HCT116 (cell line): ENCODE measurements around the gene ZNF783. TPM values are rescaled to one million over a fixed set of nuclear protein-coding genes. Genes with fewer than 3 reads are reported as not detected.

Source experiments
- ATAC-seq: fragments of 200-7000 bp; cut with Tn5 transposase; 2 replicates; pipeline ENCODE4 v1.9.1; 2020; ENCODE audit warnings: mild to moderate bottlenecking, moderate library complexity
- BruUV-seq: library from RNA; stranded (reverse); fragments of 400-500 nt; replicated peaks from 2 replicates; lab custom pipeline; 2021; lab: Mats Ljungman, UMichigan
- CTCF ChIA-PET: fragments of 300-600 bp; sonication (Branson Sonifier 250); formaldehyde crosslinking; loops from one replicate; lab custom pipeline; 2021; ENCODE audit warnings: antibody characterized with exemption; lab: Charles Lee
- POLR2A ChIA-PET: fragments of 300-600, 350-600 bp; sonication (Branson Sonifier 250); formaldehyde crosslinking; loops from one replicate; lab custom pipeline; 2021; ENCODE audit warnings: antibody characterized with exemption; lab: Charles Lee
- RAD21 ChIA-PET, 2 experiments: fragments of 300-600 bp; sonication (Branson Sonifier 250); formaldehyde crosslinking; loops; one replicate each; lab custom pipeline; 2023; ENCODE audit warnings: low total read pairs in 2 of 2; ENCODE audit not compliant: uncharacterized antibody in 2 of 2, unreplicated experiment in 2 of 2, low non-redundant PET in 1 of 2; lab: Charles Lee
- DNase-seq: peaks from one replicate; pipeline ENCODE4 v3.0.0-alpha.2; 2010; ENCODE audit warnings: low read depth, low spot score
- H2AFZ ChIP-seq: fragments of 200-600 bp; shearing (Covaris generic), sonication (generic); 2 replicates; pipeline ENCODE4 v1.6.1; 2017; ENCODE audit warnings: low read depth, mixed run types, mixed read lengths, antibody characterized with exemption, low read length; ENCODE audit not compliant: poor library complexity, severe bottlenecking
- H3K27ac ChIP-seq: 2 replicates; pipeline ENCODE4 v1.5.1; 2012; ENCODE audit warnings: low read depth, low read length
- H3K27me3 ChIP-seq: fragments of 200-600 bp; sonication (generic); 2 replicates; pipeline ENCODE4 v1.6.1; 2016; ENCODE audit warnings: mixed run types, low read length, mixed read lengths; ENCODE audit not compliant: insufficient read depth
- H3K36me3 ChIP-seq, 2 experiments: fragments of 200-500 bp in 1 of 2; fragments of 200-600 bp in 1 of 2; sonication (Bioruptor generic) in 1 of 2; sonication (generic) in 1 of 2; 2 replicates each; pipeline versions ENCODE4 v1.5.1 to v1.6.1; 2014 to 2016; ENCODE audit warnings: low read length in 2 of 2, inconsistent platforms in 1 of 2, mixed read lengths in 1 of 2, mixed run types in 1 of 2; ENCODE audit not compliant: insufficient read depth in 2 of 2, control insufficient read depth in 1 of 2
- H3K4me1 ChIP-seq, 2 experiments: fragments of 200-600 bp in 1 of 2; sonication (generic) in 1 of 2; 2 replicates each; pipeline versions ENCODE4 v1.5.1 to v1.6.1; 2012 to 2017; ENCODE audit warnings: low read length in 2 of 2, inconsistent platforms in 1 of 2, mild to moderate bottlenecking in 1 of 2, mixed read lengths in 1 of 2, mixed run types in 1 of 2, moderate library complexity in 1 of 2; ENCODE audit not compliant: insufficient read depth in 2 of 2, control insufficient read depth in 1 of 2
- H3K4me2 ChIP-seq: fragments of 200-600 bp; sonication (generic); 2 replicates; pipeline ENCODE4 v1.6.1; 2017; ENCODE audit warnings: mixed run types, low read length, mixed read lengths
- H3K4me3 ChIP-seq, 2 experiments: fragments of 200-600 bp in 1 of 2; sonication (generic) in 1 of 2; replicated peaks in 1 of 2; 2 replicates each; pipeline ENCODE4 v1.5.1; 2011 to 2016; ENCODE audit warnings: low read length in 2 of 2, control low read depth in 1 of 2, low read depth in 1 of 2, mild to moderate bottlenecking in 1 of 2, mixed read lengths in 1 of 2, mixed run types in 1 of 2
- H3K79me2 ChIP-seq: fragments of 200-600 bp; sonication (generic); 2 replicates; pipeline ENCODE4 v1.6.1; 2017; ENCODE audit warnings: mild to moderate bottlenecking, mixed run types, low read length, moderate library complexity, mixed read lengths; ENCODE audit not compliant: insufficient read depth
- H3K9ac ChIP-seq: fragments of 200-600 bp; sonication (generic); 2 replicates; pipeline ENCODE4 v1.6.1; 2016; ENCODE audit warnings: low read length, mixed read lengths
- H3K9me2 ChIP-seq: fragments of 200-600 bp; sonication (generic), shearing (Covaris generic); 2 replicates; pipeline ENCODE4 v1.6.1; 2017; ENCODE audit warnings: mixed run types, mild to moderate bottlenecking, moderate library complexity; ENCODE audit not compliant: insufficient read depth
- H3K9me3 ChIP-seq, 2 experiments: fragments of 200-500 bp in 1 of 2; fragments of 200-600 bp in 1 of 2; sonication (Bioruptor generic) in 1 of 2; sonication (generic) in 1 of 2; 2 replicates each; pipeline ENCODE4 v1.6.1; 2014 to 2017; ENCODE audit warnings: low read length in 2 of 2, mixed read lengths in 2 of 2, inconsistent platforms in 1 of 2, low read depth in 1 of 2, mild to moderate bottlenecking in 1 of 2, mixed run types in 1 of 2, moderate library complexity in 1 of 2; ENCODE audit not compliant: control insufficient read depth in 1 of 2, insufficient read depth in 1 of 2
- H4K20me1 ChIP-seq: fragments of 200-600 bp; sonication (generic), shearing (Covaris generic); 2 replicates; pipeline ENCODE4 v1.6.1; 2017; ENCODE audit warnings: mixed run types, mild to moderate bottlenecking, moderate library complexity; ENCODE audit not compliant: insufficient read depth
- ATF3 ChIP-seq: IDR thresholded peaks from 2 replicates; pipeline ENCODE4 v1.6.1; 2012
- CBX3 ChIP-seq: IDR thresholded peaks from 2 replicates; pipeline ENCODE4 v1.6.1; 2012; ENCODE audit warnings: low read depth
- CEBPB ChIP-seq: IDR thresholded peaks from 2 replicates; pipeline ENCODE4 v1.6.1; 2012; ENCODE audit warnings: low read depth
- EGR1 ChIP-seq: IDR thresholded peaks from 2 replicates; pipeline ENCODE4 v1.6.1; 2012; ENCODE audit warnings: low read depth
- EZH2 ChIP-seq: fragments of 200-600 bp; sonication (generic); IDR thresholded peaks from 2 replicates; pipeline ENCODE4 v1.6.1; 2017; ENCODE audit warnings: antibody characterized with exemption, mixed run types
- EZH2phosphoT487 ChIP-seq: fragments of 200-600 bp; IDR thresholded peaks from 2 replicates; pipeline ENCODE4 v1.6.1; 2018; ENCODE audit warnings: antibody characterized with exemption, borderline replicate concordance
- FOSL1 ChIP-seq: IDR thresholded peaks from 2 replicates; pipeline ENCODE4 v1.6.1; 2012; ENCODE audit warnings: low read depth
- JUND ChIP-seq: IDR thresholded peaks from 2 replicates; pipeline ENCODE4 v1.6.1; 2012
- POLR2A ChIP-seq: IDR thresholded peaks from 2 replicates; pipeline ENCODE4 v1.7.0; 2011; ENCODE audit warnings: borderline replicate concordance; ENCODE audit not compliant: insufficient read depth, insufficient read length; ENCODE audit errors: extremely low read depth
- POLR2AphosphoS5 ChIP-seq: IDR thresholded peaks from 2 replicates; pipeline ENCODE4 v1.6.1; 2011; ENCODE audit warnings: mild to moderate bottlenecking, low read depth, low read length, moderate library complexity
- RAD21 ChIP-seq: IDR thresholded peaks from 2 replicates; pipeline ENCODE4 v1.6.1; 2012; ENCODE audit warnings: low read depth, mild to moderate bottlenecking
- SIN3A ChIP-seq: IDR thresholded peaks from 2 replicates; pipeline ENCODE4 v1.6.1; 2012; ENCODE audit warnings: low read depth
- SP1 ChIP-seq: IDR thresholded peaks from 2 replicates; pipeline ENCODE4 v1.6.1; 2012; ENCODE audit warnings: low read depth
- SRF ChIP-seq: IDR thresholded peaks from 2 replicates; pipeline ENCODE4 v1.6.1; 2012; ENCODE audit warnings: low read depth
- TCF7L2 ChIP-seq: IDR thresholded peaks from 2 replicates; pipeline ENCODE4 v1.7.0; 2011; ENCODE audit warnings: borderline replicate concordance, inconsistent platforms; ENCODE audit not compliant: insufficient read depth, insufficient read length; ENCODE audit errors: extremely low read depth
- YY1 ChIP-seq: IDR thresholded peaks from 2 replicates; pipeline ENCODE4 v1.6.1; 2011; ENCODE audit warnings: low read length, low read depth, moderate library complexity, mild to moderate bottlenecking; ENCODE audit not compliant: insufficient replicate concordance; ENCODE audit errors: extremely low read depth
- ZFX ChIP-seq: fragments of 450-650 bp; IDR thresholded peaks from 2 replicates; pipeline ENCODE4 v1.6.1; 2017
- intact Hi-C: fragments of 100-400 bp; cut with micrococcal nuclease; formaldehyde crosslinking; loops from 2 replicates; pipeline ENCODE4 v1.10.0; 2022
- total RNA-seq: library from RNA; stranded (reverse); gene quantifications from one replicate; pipeline ENCODE4 v1.2.1, GENCODE V29; 2021; ENCODE audit not compliant: unreplicated experiment
- TF ChIP-seq, protein P1 (sequence below): IDR thresholded peaks from 2 replicates; pipeline ENCODE4 v1.6.1; 2011; ENCODE audit warnings: mild to moderate bottlenecking, low read length, moderate library complexity; ENCODE audit not compliant: insufficient replicate concordance; ENCODE audit errors: extremely low read depth
- TF ChIP-seq, protein P2 (sequence below), 3 experiments: fragments of 200-600 bp in 1 of 3; sonication (generic) in 1 of 3; IDR thresholded peaks in 2 of 3; conservative IDR thresholded peaks in 1 of 3; 2 replicates each; pipeline ENCODE4 v1.5.1; 2012 to 2017; ENCODE audit warnings: low read depth in 2 of 3, low read length in 2 of 3, antibody characterized with exemption in 1 of 3, borderline replicate concordance in 1 of 3, control low read depth in 1 of 3, mild to moderate bottlenecking in 1 of 3, mixed read lengths in 1 of 3, mixed run types in 1 of 3, moderate library complexity in 1 of 3; ENCODE audit not compliant: insufficient read depth in 1 of 3
- TF ChIP-seq, protein P3 (sequence below): IDR thresholded peaks from 2 replicates; pipeline ENCODE4 v1.6.1; 2012

The ZNF783 gene
- total RNA-seq, 1 experiment from 2014 or later = 12.5 TPM

- no TSS peak for BruUV-seq
- H3K27me3 ChIP-seq = no peaks in the 10 kb centered on the region
- ChIA-PET CTCF (no interaction called here), RAD21 (no interaction called here), POLR2A (no interaction called here)
- intact Hi-C loops = no loop called here
- H2AFZ ChIP-seq = peak within 1 kb of the TSS; percentile 66
- no peaks in the 10 kb centered on the region for H4K20me1 ChIP-seq
- ATAC-seq (peak; percentile 100), DNase-seq (peak; percentile 80)
- H3K36me3 ChIP-seq = no peaks in the 10 kb centered on the region; a peak in 1 of 4 replicates
- TF ChIP-seq SIN3A (peak; percentile 85; the same call in 1 of the 2 replicates), POLR2A (no peak), CBX3 (peak; percentile 96), ATF3 (no peak), SRF (no peak; the same call in 1 of the 2 replicates), EZH2 (no peak), ZFX (no peak), SP1 (peak; percentile 83), FOSL1 (peak; percentile 13; the same call in 1 of the 2 replicates), RAD21 (peak; percentile 59), EZH2phosphoT487 (no peak), EGR1 (0 out of 2 replicates have a peak, but pooled peaks have one; percentile 32), JUND (no peak), YY1 (peak; percentile 88), CEBPB (no peak), POLR2AphosphoS5 (peak; percentile 84), TCF7L2 (peak; percentile 37)
- TF ChIP-seq, protein P1, sequence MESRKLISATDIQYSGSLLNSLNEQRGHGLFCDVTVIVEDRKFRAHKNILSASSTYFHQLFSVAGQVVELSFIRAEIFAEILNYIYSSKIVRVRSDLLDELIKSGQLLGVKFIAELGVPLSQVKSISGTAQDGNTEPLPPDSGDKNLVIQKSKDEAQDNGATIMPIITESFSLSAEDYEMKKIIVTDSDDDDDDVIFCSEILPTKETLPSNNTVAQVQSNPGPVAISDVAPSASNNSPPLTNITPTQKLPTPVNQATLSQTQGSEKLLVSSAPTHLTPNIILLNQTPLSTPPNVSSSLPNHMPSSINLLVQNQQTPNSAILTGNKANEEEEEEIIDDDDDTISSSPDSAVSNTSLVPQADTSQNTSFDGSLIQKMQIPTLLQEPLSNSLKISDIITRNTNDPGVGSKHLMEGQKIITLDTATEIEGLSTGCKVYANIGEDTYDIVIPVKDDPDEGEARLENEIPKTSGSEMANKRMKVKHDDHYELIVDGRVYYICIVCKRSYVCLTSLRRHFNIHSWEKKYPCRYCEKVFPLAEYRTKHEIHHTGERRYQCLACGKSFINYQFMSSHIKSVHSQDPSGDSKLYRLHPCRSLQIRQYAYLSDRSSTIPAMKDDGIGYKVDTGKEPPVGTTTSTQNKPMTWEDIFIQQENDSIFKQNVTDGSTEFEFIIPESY = peak; percentile 61
- TF ChIP-seq, protein P2, sequence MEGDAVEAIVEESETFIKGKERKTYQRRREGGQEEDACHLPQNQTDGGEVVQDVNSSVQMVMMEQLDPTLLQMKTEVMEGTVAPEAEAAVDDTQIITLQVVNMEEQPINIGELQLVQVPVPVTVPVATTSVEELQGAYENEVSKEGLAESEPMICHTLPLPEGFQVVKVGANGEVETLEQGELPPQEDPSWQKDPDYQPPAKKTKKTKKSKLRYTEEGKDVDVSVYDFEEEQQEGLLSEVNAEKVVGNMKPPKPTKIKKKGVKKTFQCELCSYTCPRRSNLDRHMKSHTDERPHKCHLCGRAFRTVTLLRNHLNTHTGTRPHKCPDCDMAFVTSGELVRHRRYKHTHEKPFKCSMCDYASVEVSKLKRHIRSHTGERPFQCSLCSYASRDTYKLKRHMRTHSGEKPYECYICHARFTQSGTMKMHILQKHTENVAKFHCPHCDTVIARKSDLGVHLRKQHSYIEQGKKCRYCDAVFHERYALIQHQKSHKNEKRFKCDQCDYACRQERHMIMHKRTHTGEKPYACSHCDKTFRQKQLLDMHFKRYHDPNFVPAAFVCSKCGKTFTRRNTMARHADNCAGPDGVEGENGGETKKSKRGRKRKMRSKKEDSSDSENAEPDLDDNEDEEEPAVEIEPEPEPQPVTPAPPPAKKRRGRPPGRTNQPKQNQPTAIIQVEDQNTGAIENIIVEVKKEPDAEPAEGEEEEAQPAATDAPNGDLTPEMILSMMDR (IDR thresholded peaks at IDR 0.05 in 2 of 3, conservative IDR thresholded peaks at IDR 0.05 in 1 of 3; ENCODE audit: borderline replicate concordance in 1 of 3, insufficient read depth in 1 of 3, low read depth in 2 of 3, low read length in 2 of 3) = peak; percentile 84 to 92 (median 91)
- TF ChIP-seq, protein P3, sequence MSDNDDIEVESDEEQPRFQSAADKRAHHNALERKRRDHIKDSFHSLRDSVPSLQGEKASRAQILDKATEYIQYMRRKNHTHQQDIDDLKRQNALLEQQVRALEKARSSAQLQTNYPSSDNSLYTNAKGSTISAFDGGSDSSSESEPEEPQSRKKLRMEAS = peak; percentile 88
- peaks cover 36% of the 10 kb centered on the region for H3K79me2 ChIP-seq
- no peaks in the 10 kb centered on the region for H3K9me2 ChIP-seq
- H3K9me3 ChIP-seq = 0 out of 4 replicates have a peak, but pooled peaks cover 0 to 3% of the 10 kb centered on the region in 2 experiments
- H3K4me2 ChIP-seq = peak within 1 kb of the TSS; percentile 82
- peak within 1 kb of the TSS; percentile 76 to 96 for H3K4me3 ChIP-seq
- peak within 1 kb of the TSS; percentile 73 for H3K9ac ChIP-seq
- H3K4me1 ChIP-seq = peaks cover 0 to 17% of the 10 kb centered on the region in 2 experiments; a peak in 2 of 4 replicates
- H3K27ac ChIP-seq = peak within 1 kb of the TSS; percentile 58; the same call in 1 of the 2 replicates
Observed at GRCh38 chr7:149239345-149240143, 22.5 kb upstream of the ZNF783 start, which contains the start of gene ZNF212. ZNF212 (plus strand) TSS chr7:149239651; CDS start chr7:149239779, 128 bp downstream.
